ENCODE measurements around the gene USP15. TPM values are rescaled to one million over a fixed set of nuclear protein-coding genes. Genes with fewer than 3 reads are reported as not detected.
A peak's percentile ranks its signal among the peaks of the same experiment; 100 is the strongest.

Gene USP15
- total and polyA plus RNA-seq, 2 of the 8 experiments (the other 6 are each of a cell fraction or from before 2014, with no cell fraction given), result 12.7 to 38.6 TPM

DNA sequence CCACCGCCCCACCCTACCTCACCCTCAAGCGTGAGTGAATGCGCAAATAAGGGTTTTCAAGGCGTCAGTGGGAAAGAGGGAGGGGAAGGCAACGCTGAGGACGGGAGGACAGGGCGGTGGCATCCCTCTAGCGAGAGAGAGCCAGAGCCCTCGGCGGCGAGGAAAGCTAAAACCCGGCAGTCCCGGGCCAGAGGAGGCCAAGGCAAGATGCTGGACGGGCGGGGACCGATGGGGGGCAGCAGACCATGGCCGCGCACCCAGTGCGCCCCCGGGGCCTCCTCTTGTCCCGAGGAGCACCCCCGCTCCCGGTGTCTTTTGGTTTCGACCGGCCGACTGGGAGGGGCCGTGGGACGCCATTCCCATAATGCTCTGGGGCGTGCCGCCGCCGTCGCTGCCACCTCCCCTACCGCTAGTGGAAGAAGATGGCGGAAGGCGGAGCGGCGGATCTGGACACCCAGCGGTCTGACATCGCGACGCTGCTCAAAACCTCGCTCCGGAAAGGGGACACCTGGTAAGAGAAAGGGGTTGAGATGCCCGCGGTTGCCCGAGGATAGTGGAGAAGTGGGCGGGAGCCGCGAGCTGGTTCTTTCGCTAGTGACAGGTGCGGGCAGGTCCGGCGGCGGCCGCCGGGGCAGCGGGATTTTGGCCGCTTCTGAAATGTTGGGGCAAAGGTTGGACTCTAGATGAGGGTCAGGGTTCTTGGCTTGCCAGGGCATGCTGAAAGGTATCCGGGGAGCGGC lies at the start of gene USP15 (continued):
- TF ChIP-seq SIN3A (conservative IDR thresholded peaks at IDR 0.05 in 1 of 2, IDR thresholded peaks at IDR 0.05 in 1 of 2; ENCODE audit: low read depth in 1 of 2, low read length in 2 of 2) (peak; percentile 30 to 79; a peak in 2 of 4 replicates), TAF7 (optimal IDR thresholded peaks at IDR 0.05; ENCODE audit: borderline replicate concordance, low read depth, low read length) (peak; percentile 34), CHD2 (IDR thresholded peaks at IDR 0.05; ENCODE audit: low read length) (peak; percentile 69), SIRT6 (IDR thresholded peaks at IDR 0.05; ENCODE audit: low read length) (no peak), EP300 (IDR thresholded peaks at IDR 0.05; ENCODE audit: borderline replicate concordance in 1 of 2, low read depth in 2 of 2, low read length in 2 of 2) (peak; percentile 56 to 99), RXRA (IDR thresholded peaks at IDR 0.05; ENCODE audit: insufficient read depth, low read depth, low read length) (0 out of 2 replicates have a peak, but pooled peaks have one; percentile 32), JUND (IDR thresholded peaks at IDR 0.05; ENCODE audit: low read length) (peak; percentile 96), RNF2 (IDR thresholded peaks at IDR 0.05; ENCODE audit: borderline replicate concordance, low read depth, low read length, missing control alignments, poor library complexity, severe bottlenecking) (no peak), SP4 (IDR thresholded peaks at IDR 0.05; ENCODE audit: low read length) (peak; percentile 37; the same call in 1 of the 2 replicates), SP1 (IDR thresholded peaks at IDR 0.05; ENCODE audit: low read depth, low read length) (peak; percentile 85), CBX8 (IDR thresholded peaks at IDR 0.05; ENCODE audit: borderline replicate concordance, low read depth, low read length) (no peak), CBX5 (IDR thresholded peaks at IDR 0.05; ENCODE audit: low read depth, low read length) (no peak), TBP (IDR thresholded peaks at IDR 0.05; ENCODE audit: low read depth, low read length) (peak; percentile 91), CREB1 (IDR thresholded peaks at IDR 0.05) (peak; percentile 38; the same call in 1 of the 2 replicates), SIX5 (IDR thresholded peaks at IDR 0.05; ENCODE audit: low read depth, low read length) (peak; percentile 45; the same call in 1 of the 2 replicates), RBBP5 (IDR thresholded peaks at IDR 0.05; ENCODE audit: borderline replicate concordance, low read depth, low read length) (peak; percentile 99), POLR2AphosphoS5 (IDR thresholded peaks at IDR 0.05; ENCODE audit: low read depth, low read length) (peak; percentile 90), BRCA1 (IDR thresholded peaks at IDR 0.05; ENCODE audit: low read depth, low read length) (peak; percentile 47; the same call in 1 of the 2 replicates), TAF1 (IDR thresholded peaks at IDR 0.05; ENCODE audit: low read depth, low read length) (peak; percentile 92), GTF2F1 (IDR thresholded peaks at IDR 0.05; ENCODE audit: borderline replicate concordance, low read depth, low read length) (no peak; the same call in 1 of the 2 replicates)
- TF ChIP-seq, protein P1, sequence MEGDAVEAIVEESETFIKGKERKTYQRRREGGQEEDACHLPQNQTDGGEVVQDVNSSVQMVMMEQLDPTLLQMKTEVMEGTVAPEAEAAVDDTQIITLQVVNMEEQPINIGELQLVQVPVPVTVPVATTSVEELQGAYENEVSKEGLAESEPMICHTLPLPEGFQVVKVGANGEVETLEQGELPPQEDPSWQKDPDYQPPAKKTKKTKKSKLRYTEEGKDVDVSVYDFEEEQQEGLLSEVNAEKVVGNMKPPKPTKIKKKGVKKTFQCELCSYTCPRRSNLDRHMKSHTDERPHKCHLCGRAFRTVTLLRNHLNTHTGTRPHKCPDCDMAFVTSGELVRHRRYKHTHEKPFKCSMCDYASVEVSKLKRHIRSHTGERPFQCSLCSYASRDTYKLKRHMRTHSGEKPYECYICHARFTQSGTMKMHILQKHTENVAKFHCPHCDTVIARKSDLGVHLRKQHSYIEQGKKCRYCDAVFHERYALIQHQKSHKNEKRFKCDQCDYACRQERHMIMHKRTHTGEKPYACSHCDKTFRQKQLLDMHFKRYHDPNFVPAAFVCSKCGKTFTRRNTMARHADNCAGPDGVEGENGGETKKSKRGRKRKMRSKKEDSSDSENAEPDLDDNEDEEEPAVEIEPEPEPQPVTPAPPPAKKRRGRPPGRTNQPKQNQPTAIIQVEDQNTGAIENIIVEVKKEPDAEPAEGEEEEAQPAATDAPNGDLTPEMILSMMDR (IDR thresholded peaks at IDR 0.05; ENCODE audit: control extremely low read depth in 1 of 3, insufficient read depth in 1 of 3, low read depth in 1 of 3, low read length in 3 of 3), result peak; percentile 84 to 97 (median 85)

All from H1 (cell line).